ENCODE results near the gene HCN4.
"Not testable (repeated sequence)": the region's sequence is repeated elsewhere in the genome, so short reads cannot be mapped to it uniquely, and the experiment has no call there.

Gene HCN4

DNA sequence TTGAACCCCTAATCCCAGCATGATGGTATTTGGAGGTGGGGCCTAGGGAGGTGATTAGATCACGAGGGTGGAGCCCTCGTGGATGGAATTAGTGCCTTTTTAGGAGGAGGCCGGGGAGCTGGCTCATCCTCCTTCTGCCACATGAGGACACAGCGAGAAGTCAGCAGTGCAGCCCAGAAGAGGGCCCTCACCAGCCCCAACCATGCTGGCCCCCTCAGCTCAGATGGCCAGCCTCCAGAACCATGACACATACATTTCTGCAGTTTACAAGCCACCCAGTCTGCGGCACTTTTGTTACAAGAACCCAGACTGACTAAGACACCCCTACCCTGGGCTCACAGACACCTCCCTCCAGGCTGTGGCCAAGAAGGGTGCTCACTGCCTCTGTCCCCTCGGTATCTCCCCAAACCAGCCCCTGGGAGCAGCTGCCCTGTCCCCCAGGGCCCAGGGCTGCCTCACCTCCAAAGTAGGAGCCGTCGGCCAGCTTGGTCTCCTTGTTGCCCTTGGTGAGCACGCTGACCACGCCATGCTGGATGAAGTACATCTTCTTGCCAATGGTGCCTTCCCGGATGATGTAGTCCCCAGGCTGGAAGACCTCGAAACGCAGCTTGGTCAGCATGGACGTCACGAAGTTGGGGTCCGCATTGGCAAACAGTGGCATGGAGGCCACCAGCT is 44.1 kb downstream of the HCN4 start:
- no peak for DNase-seq (ENCODE audit: low read depth)

- DNase-seq (ENCODE audit: low read depth), result no peak
These were observed 44.8 kb downstream of the HCN4 start for GRCh38 chr15:73323956-73324355.

- no peak for DNase-seq (ENCODE audit: low read depth)
These were observed 45.3 kb downstream of the HCN4 start for GRCh38 chr15:73323374-73323955.

- no peak for DNase-seq (ENCODE audit: low read depth)
These were observed 45.9 kb downstream of the HCN4 start for GRCh38 chr15:73322665-73323373.

DNA sequence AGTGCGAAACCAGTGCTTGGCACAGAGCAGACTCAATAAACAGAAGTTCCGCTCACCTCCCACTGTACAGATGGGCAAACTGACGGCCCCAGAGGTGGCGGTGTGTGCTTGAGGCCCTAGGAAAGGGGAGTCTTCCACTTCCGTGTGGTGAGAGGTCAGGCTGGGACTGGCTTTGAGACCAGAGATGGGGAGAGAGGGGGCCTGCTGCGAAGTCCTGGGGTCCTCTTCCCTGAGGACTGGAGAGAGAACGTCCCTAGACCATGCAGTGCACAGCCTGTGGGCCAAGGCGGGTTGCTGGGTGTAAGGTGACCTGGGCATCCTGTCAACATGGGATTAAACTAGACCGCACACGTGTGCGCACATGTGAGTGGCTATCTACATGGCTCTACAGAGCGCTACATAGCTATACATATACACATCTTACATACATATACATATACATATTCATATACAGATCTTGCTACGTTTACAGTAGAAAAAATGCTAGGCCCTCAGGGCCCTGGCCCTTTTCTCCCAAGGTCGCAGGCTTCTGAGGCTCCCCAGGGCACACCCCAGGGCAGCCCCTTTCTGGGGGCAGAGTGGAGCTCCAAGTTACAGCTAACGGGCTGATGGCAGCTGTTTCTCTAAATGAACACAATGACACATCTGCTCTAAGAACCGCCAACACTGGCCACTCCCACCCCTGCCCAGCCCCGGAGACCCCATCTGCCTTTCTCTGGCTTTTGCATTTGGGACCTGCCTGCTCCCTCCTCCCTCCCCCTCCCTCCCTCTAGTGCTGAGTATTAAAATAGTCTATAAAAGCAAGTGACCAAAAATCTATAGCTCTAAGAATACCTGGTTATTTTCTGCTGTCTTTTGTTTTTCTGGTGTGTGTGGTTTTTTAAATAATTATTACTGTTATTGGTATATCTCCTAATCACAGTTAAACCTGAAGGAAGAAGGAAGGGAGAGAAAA is 47.0 kb downstream of the HCN4 start:
- no peak for DNase-seq (ENCODE audit: low read depth)

DNA sequence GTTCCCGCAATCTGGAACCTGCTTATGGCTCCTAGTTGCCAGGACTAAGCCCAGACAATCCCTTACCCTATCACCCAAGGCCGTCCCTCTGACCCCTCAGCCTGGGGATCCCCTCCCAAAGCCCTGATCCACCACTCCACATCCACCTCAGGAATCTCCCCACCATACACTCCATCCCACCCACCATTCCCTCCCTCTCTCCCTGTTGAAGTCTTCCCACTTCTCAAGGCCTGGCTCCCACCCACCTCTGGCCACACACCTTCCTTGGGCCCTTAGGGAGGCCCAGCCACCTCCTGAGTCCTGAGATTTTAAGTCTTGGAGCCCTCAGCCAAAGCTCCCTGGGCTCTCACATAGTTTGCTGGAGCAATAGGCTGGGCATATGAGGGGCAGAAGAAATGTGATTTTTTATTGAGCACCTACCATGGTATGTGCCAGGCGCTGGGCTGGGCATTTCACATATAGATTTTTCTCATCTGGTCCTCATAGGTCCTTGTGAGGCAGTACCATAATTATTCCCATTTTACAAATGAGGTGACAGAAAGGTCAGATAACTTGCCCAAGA is 48.1 kb downstream of the HCN4 start:
- DNase-seq (ENCODE audit: low read depth), result no peak

DNA sequence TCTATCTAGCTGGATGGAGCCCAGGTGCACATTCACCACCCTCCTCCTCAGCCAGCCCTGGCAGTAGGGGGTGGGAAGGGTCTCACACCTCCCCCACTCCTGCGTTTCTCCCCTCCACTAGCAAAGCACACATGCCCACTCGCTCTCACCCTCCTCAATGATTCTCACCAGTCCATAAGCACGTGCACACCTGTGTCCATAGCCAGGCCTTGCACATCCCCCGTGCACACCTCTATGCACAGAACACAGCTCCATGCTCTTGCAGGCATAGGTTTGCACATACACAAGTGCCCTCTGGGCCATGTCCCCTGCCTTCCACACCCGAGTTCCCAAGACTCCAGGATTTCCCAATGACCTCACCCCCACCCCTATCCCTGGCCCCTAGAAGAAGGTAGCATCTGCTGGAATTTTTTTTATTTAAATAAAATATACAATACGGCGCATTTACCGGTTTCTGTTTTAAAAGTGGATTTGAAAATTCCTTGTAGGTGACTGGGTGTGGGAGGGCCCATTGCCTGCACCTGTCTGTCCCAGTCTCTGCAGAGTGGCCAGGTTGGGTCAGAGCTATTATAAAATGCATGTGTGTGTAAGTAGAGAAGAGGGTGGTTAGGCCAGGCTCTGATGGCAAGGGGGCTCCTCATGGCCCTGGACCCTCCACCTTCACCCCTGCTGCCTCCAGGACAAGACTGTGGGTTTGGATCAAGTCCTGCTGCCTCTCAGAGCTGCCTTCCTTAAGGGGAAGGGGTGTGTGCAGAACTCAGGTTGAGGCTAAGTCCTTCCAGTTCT is 49.1 kb downstream of the HCN4 start:
- no peak for DNase-seq (ENCODE audit: low read depth)

DNA sequence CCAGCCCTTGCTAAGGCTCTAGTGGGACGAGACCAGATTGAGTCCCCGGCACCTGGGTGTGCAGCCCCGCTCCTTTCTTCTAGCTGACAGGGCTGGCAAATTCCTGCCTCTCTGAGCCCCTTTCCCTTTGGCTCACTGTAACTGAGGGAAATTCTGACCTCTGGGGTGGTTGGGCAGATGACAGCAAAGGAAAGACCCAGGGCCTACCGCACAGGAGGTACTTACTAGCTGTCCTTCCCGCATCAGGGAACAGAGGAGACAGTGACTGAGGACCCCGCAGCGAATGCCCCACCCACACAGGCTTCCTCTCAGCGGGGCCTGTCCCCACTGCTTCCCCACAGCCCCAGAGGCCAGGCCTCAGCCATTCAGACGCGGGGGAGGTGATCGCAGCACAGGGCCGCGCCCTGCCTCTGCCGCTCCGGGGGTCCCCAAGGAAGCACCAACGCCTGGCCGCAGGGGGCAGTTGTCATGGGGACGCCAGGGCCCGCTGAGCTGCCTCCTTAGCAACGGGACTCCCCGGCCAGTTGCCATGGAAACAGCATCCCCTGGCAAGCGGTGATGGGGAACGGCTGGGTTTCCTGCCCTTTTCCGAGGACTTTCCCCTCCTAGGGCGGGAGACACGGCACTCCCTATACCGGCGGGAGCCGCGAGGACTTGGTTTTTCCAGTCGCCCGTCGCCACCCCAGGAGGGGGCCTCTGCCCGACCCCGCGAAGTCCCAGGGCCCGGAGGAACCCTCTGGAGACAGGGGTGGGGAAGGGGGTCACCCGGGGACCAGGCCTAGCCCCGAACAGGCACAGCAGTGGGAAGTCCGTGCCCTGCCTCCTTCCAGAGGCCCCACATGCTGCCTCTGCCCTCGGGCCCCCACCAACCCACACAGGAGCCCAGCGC is 50.1 kb downstream of the HCN4 start:
- DNase-seq (ENCODE audit: low read depth), result no peak

- no peak for DNase-seq (ENCODE audit: low read depth)
These were observed 50.9 kb downstream of the HCN4 start for GRCh38 chr15:73317651-73318462.

DNA sequence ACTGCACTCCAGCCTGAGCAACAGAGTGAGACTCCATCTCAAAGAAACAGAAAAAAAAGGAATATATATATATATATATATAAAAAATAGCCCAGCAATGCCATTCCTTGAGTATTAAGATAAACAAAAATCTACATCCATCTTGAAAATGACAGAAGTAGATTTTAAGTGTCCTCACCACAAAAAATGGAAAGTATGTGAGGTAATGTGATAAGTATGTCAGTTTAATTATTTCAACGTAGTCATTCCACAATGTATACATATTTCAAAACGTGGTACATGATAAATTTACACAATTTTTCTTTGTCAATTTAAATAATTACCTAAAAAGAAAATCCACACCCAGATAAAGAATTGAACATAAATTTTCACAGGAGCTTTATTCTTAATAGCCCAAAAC is 54.9 kb downstream of the HCN4 start:
- DNase-seq (ENCODE audit: low read depth), result no peak

- no peak for DNase-seq (ENCODE audit: low read depth)
These were observed 60.5 kb downstream of the HCN4 start for GRCh38 chr15:73308305-73308704.

DNA sequence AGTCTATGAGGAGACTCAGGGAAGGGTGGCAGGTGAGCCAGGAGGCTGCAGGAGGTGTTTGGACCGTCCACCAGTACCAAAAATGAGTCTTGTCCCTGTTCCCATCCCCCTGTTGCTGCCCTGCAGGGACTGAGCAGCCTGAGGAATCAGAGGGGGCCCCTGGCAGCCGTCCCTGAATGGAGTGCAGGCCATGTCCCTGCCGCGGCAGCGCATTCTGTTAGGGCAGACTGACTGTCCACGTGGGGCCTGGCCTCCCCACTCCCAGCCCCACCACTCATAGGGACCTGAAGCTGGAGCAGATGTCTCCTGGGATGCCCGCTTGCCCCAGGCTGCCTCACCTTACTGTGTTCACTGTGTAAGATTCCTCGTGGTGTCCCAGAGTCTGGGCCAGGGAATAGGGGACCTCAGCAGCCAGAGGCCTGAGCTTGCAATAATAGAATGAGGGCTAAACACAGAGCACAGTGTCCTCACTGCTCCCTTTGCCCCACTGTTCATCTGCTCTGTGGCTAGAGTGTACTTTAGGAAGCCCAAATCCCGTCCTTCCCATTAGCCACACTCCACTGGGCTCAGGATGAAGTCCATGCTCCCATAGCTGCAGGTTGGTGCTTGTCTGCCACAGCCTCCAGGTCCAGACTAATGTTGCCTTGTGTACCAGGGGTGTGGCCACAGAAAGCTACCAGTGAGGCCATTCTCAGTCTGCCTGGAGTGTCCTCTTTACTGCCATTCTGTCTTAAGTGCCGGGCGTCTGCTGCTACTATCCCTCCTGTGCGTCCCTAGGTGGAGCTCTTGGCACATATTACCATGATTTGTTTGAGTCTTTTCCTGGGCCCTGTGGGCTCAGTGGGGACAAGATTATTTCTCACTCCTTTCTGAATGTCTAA is 63.2 kb downstream of the HCN4 start:
- DNase-seq (ENCODE audit: low read depth), result peak; percentile 31

- no peak for DNase-seq (ENCODE audit: low read depth)
These were observed 65.1 kb downstream of the HCN4 start for GRCh38 chr15:73303636-73304035.

- not testable (repeated sequence) for DNase-seq (ENCODE audit: low read depth)
These were observed 68.5 kb downstream of the HCN4 start for GRCh38 chr15:73300286-73300685.

GRCh38 chr15:73298522-73299245 is 70.1 kb downstream of the HCN4 start:
- DNase-seq (ENCODE audit: low read depth), result no peak

DNA sequence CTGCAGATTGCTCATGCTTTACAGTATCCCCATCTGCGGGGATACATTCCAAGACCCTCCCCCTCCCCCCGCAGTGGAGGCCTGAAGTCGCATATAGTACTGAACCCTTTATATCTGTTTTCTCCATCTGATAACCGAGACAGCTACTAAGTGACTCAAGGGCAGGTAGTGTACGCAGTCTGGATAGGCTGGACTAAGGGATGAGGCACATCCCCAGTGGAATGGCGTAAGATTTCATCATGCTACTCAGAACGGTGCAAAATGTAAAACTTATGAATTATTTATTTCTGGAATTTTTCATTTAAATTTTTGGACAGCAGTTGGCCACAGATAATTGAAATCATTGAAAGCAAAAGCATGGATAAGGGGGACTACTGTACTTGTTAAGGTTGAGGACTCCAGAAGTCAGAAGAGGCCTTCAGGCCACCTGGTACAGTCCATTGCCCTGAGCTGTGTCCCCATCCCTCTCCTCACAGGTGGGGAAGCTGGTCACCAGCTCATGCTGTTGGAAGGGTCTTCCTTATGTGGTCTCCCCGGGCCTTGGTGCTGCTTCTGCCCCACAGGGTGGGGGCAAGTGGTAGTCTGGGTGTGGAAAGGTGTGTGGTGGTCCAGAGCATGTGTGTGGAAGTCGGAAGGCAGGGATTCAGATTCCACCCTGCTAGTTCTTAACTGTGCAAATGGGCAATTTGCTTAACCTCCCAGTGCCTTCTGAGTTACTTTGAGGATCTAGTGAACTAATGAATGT is 72.0 kb downstream of the HCN4 start:
- DNase-seq (ENCODE audit: low read depth), result no peak

Measured in HS-27A (cell line).